Skeletal muscle satellite cell (primary cell): ENCODE data around the gene GNB1. TPM values are rescaled to one million over a fixed set of nuclear protein-coding genes. Genes with fewer than 3 reads are reported as not detected.
"Not testable (repeated sequence)": the region's sequence is repeated elsewhere in the genome, so short reads cannot be mapped to it uniquely, and the experiment has no call there.

ENCODE experiments used
- H3K27me3 ChIP-seq: 2 replicates; pipeline ENCODE4 v1.7.0; 2013; ENCODE audit warnings: low read length; ENCODE audit not compliant: control insufficient read depth, insufficient read depth
- H3K36me3 ChIP-seq: 2 replicates; pipeline ENCODE4 v1.7.0; 2013; ENCODE audit warnings: mild to moderate bottlenecking, control low read depth, low read length; ENCODE audit not compliant: insufficient read depth
- H3K4me1 ChIP-seq: 2 replicates; pipeline ENCODE4 v1.7.0; 2013; ENCODE audit warnings: low read length; ENCODE audit not compliant: control insufficient read depth, insufficient read depth
- H3K4me2 ChIP-seq: 2 replicates; pipeline ENCODE4 v1.7.0; 2013; ENCODE audit warnings: mild to moderate bottlenecking, low read length
- H3K4me3 ChIP-seq: 2 replicates; pipeline ENCODE4 v1.7.0; 2013; ENCODE audit warnings: low read length
- H3K9ac ChIP-seq: 2 replicates; pipeline ENCODE4 v1.7.0; 2013; ENCODE audit warnings: mild to moderate bottlenecking, low read depth, low read length, moderate library complexity
- H3K9me3 ChIP-seq: replicated peaks from 2 replicates; pipeline ENCODE4 v1.7.0; 2013; ENCODE audit warnings: mild to moderate bottlenecking, control low read depth, low read length
- total RNA-seq: library from RNA; depleted of rRNA; stranded (reverse); fragments of >200 nt; gene quantifications from 2 replicates; pipeline ENCODE4 v1.2.3, GENCODE V29; 2012; rRNA removed

Gene GNB1
- total RNA-seq, result 78.6 and 90.2 TPM in 2 replicates

- no peaks in the 10 kb centered on the region for H3K36me3 ChIP-seq
- H3K4me1 ChIP-seq, result peaks cover 44% of the 10 kb centered on the region
- H3K4me3 ChIP-seq, result peak within 1 kb of the TSS; percentile 85
- no peaks in the 10 kb centered on the region for H3K9me3 ChIP-seq
- peak within 1 kb of the TSS; percentile 97 for H3K9ac ChIP-seq
- no peaks in the 10 kb centered on the region for H3K27me3 ChIP-seq
- peak within 1 kb of the TSS; percentile 99 for H3K4me2 ChIP-seq
Measured at GRCh38 chr1:1890506-1891348, at the start of gene GNB1. GNB1 (minus strand) TSS chr1:1891087; CDS start chr1:1825453, 65,634 bp downstream.

- Histone ChIP-seq H3K27me3 (peaks cover 46% of the 10 kb centered on the region), H3K36me3 (no peaks in the 10 kb centered on the region), H3K4me3 (no peak overlapping the region), H3K9ac (no peak overlapping the region), H3K4me1 (peaks cover 3% of the 10 kb centered on the region), H3K9me3 (no peaks in the 10 kb centered on the region), H3K4me2 (no peak overlapping the region)
Measured at GRCh38 chr1:1940123-1940425, 49.2 kb upstream of the GNB1 start.

- Histone ChIP-seq H3K36me3 (no peaks in the 10 kb centered on the region), H3K4me2 (no peak overlapping the region), H3K4me1 (peaks cover 3% of the 10 kb centered on the region), H3K27me3 (peaks cover 46% of the 10 kb centered on the region), H3K4me3 (no peak overlapping the region), H3K9me3 (no peaks in the 10 kb centered on the region), H3K9ac (no peak overlapping the region)
Measured at GRCh38 chr1:1939296-1940122, 48.6 kb upstream of the GNB1 start.

DNA sequence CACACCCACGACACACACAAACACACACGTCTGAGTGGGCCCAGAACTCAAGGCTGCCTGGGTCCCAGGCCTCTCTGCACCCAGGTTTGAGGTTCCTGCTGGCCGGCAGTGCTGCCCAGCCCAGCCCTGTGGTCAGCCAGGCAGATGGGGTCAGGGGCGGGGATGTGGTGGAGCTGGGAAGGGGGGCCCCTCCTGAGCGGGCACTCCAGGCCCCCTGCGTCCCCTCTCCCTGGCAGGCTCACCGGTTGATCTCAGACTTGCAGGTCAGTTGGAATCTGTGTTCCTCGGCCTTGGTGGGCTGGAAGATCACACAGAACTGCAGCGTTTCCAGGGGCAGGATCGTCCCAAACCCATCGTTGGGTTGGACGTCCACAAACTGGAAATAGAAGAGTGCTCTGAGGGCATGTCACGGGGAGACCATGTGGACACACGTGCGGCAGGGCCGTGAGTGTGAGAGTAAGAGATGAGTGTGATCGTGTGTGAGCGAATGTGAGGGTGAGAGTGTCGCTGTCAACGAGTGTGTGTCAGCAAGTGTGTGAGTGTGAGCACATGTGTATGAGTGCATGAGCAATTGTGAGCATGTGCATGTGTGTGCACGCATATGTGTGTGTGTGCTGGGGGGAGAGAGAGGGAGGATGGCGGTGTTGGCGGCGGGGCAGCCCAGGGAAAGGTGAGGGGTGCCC, 47.9 kb upstream of the GNB1 start:
- Histone ChIP-seq H3K9me3 (no peaks in the 10 kb centered on the region), H3K9ac (no peak overlapping the region), H3K4me2 (no peak overlapping the region), H3K4me1 (no peaks in the 10 kb centered on the region), H3K27me3 (peaks cover 42% of the 10 kb centered on the region), H3K36me3 (no peaks in the 10 kb centered on the region), H3K4me3 (no peak overlapping the region)

- Histone ChIP-seq H3K4me1 (no peaks in the 10 kb centered on the region), H3K27me3 (peaks cover 38% of the 10 kb centered on the region), H3K9me3 (no peaks in the 10 kb centered on the region), H3K4me2 (no peak overlapping the region), H3K36me3 (no peaks in the 10 kb centered on the region), H3K4me3 (no peak overlapping the region), H3K9ac (no peak overlapping the region)
Measured at GRCh38 chr1:1938276-1938573, 47.3 kb upstream of the GNB1 start.

GRCh38 chr1:1937549-1938275, 46.8 kb upstream of the GNB1 start:
- peaks cover 35% of the 10 kb centered on the region for H3K27me3 ChIP-seq
- no peaks in the 10 kb centered on the region for H3K36me3 ChIP-seq
- no peak overlapping the region for H3K9ac ChIP-seq
- H3K4me3 ChIP-seq, result no peak overlapping the region
- no peaks in the 10 kb centered on the region for H3K4me1 ChIP-seq
- no peaks in the 10 kb centered on the region for H3K9me3 ChIP-seq
- H3K4me2 ChIP-seq, result no peak overlapping the region

- Histone ChIP-seq H3K36me3 (no peaks in the 10 kb centered on the region), H3K27me3 (peaks cover 29% of the 10 kb centered on the region), H3K4me2 (no peak overlapping the region), H3K4me1 (no peaks in the 10 kb centered on the region), H3K9ac (no peak overlapping the region), H3K4me3 (no peak overlapping the region), H3K9me3 (no peaks in the 10 kb centered on the region)
Measured at GRCh38 chr1:1937061-1937460, 46.2 kb upstream of the GNB1 start.

- H3K9me3 ChIP-seq, H3K9ac ChIP-seq, H3K4me2 ChIP-seq, H3K4me1 ChIP-seq, H3K4me3 ChIP-seq, H3K36me3 ChIP-seq: not testable (repeated sequence)
- H3K27me3 ChIP-seq, result peaks cover 13% of the 10 kb centered on the region
Measured at GRCh38 chr1:1934848-1935247, 44.0 kb upstream of the GNB1 start.

GRCh38 chr1:1929639-1930545, 39.0 kb upstream of the GNB1 start:
- Histone ChIP-seq H3K27me3 (peaks cover 31% of the 10 kb centered on the region), H3K36me3 (no peaks in the 10 kb centered on the region), H3K9ac (no peak overlapping the region), H3K4me2 (no peak overlapping the region), H3K4me3 (no peak overlapping the region), H3K4me1 (no peaks in the 10 kb centered on the region), H3K9me3 (no peaks in the 10 kb centered on the region)

DNA sequence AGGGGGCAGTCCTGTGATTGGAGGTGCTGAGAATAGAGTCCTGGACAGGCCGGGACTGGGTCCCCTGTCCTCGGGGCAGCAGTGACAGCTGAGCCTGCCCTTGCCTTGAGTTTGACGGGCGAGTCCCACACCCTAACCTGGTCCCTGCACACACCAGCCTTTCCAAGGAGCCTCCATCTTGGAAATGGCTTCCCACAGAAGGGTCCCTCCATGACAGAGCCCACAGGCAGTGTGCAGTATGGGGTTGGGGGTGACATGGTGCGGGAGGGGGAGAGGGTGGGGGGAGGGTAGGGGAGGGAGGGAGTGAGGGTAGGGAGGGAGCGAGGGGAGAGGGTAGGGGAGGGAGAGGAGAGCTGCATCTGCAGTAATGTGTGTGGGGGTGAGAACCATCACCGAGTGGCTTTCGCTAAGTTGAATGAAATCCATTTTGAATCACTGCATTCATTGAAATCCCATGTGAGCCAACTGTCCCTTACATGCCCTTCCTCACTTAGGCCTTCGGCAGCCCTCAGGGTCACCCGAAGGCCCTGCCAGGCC, 38.3 kb upstream of the GNB1 start:
- Histone ChIP-seq H3K9me3 (no peaks in the 10 kb centered on the region), H3K9ac (no peak overlapping the region), H3K36me3 (no peaks in the 10 kb centered on the region), H3K4me1 (no peaks in the 10 kb centered on the region), H3K4me3 (no peak overlapping the region), H3K27me3 (peaks cover 31% of the 10 kb centered on the region), H3K4me2 (no peak overlapping the region)
